Measurements from ENCODE around the gene NHLRC3. TPM values are rescaled to one million over a fixed set of nuclear protein-coding genes. Genes with fewer than 3 reads are reported as not detected.

Gene NHLRC3
- total RNA-seq, 2 experiments from 2014 or later: 28.6 to 35.4 TPM

DNA sequence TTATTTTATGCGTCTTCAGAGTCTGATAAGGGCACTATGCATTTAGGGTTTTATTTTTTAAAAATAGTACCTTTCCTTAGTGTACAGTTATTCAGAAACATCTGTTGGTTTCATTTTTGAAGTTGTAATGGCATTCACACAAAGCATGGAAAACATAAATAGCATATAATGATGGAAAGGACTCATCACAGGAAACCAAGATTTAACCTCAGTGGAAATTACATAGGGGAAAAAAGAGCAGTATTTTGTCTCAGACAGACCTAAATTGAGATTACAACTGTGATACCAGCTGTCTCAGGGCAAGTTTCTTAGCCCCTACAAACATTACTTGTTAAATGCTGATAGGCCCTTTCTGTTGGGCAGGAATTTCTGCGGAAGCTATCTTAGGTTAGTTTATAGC lies 57.2 kb downstream of the NHLRC3 start:
- H3K27ac ChIP-seq (ENCODE audit: low read depth, low read length, poor library complexity, severe bottlenecking): no peak overlapping the region
- POLR2A ChIA-PET: interaction anchor here (2.3 kb wide), 1 partner anchor 8 kb away, joined by 7 read pairs; no protein-coding TSS in a partner anchor
- BruUV-seq (replicated peaks): no TSS peak
- TF ChIP-seq CTCF (conservative IDR thresholded peaks at IDR 0.05; ENCODE audit: low read length): no peak
- TF ChIP-seq EZH2phosphoT487 (IDR thresholded peaks at IDR 0.05; ENCODE audit: borderline replicate concordance, low read depth, low read length): no peak
- H4K20me1 ChIP-seq (ENCODE audit: insufficient read depth, low read length): no peaks in the 10 kb centered on the region
- H3K4me3 ChIP-seq (ENCODE audit: low read depth, low read length, poor library complexity, severe bottlenecking): no peak overlapping the region
- intact Hi-C loops (cut with micrococcal nuclease; ENCODE audit: unreplicated experiment): no loop called here
- no peak overlapping the region for H3K4me2 ChIP-seq (ENCODE audit: low read length)
- no peaks in the 10 kb centered on the region for H3K79me2 ChIP-seq (ENCODE audit: insufficient read depth, low read depth, low read length)
- no peaks in the 10 kb centered on the region for H3K9me3 ChIP-seq (ENCODE audit: low read length)
- H2AFZ ChIP-seq (ENCODE audit: low read length): no peak overlapping the region
- H3K36me3 ChIP-seq (ENCODE audit: insufficient read depth, low read length): no peaks in the 10 kb centered on the region
- CTCF ChIA-PET (ENCODE audit: unreplicated experiment): no interaction called here
- H3K4me1 ChIP-seq (ENCODE audit: insufficient read depth, low read length, poor library complexity, severe bottlenecking): no peaks in the 10 kb centered on the region
- DNase-seq (ENCODE audit: low spot score): no peak
- no peaks in the 10 kb centered on the region for H3K9me2 ChIP-seq (ENCODE audit: insufficient read depth, low read length)

DNA sequence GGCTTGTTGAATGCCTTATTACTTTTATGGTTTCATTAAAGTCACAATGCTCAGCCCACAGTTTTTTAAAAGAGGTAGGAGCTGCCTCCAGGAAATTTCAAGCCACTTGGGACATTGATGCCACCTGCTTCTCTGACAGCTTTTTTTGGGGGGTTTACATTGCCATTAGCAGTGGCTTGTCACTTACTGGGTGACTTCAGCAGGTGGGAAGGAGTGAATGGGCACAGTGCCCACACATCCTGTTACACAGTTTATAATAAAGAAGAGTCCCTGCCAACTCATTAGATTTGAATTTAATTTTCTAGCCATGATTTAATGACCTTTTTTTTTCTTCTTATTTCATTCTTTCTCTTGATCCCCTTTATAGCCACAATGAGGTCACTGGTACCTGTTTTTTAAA lies 61.0 kb downstream of the NHLRC3 start:
- DNase-seq (ENCODE audit: low spot score): no peak
- H3K4me2 ChIP-seq (ENCODE audit: low read length): no peak overlapping the region
- no peaks in the 10 kb centered on the region for H3K36me3 ChIP-seq (ENCODE audit: insufficient read depth, low read length)
- no peaks in the 10 kb centered on the region for H3K79me2 ChIP-seq (ENCODE audit: insufficient read depth, low read depth, low read length)
- H3K9me3 ChIP-seq (ENCODE audit: low read length): no peaks in the 10 kb centered on the region
- no peak overlapping the region for H3K4me3 ChIP-seq (ENCODE audit: low read depth, low read length, poor library complexity, severe bottlenecking)
- intact Hi-C loops (cut with micrococcal nuclease; ENCODE audit: unreplicated experiment): no loop called here
- POLR2A ChIA-PET: no interaction called here
- CTCF ChIA-PET (ENCODE audit: unreplicated experiment): no interaction called here
- BruUV-seq (replicated peaks): no TSS peak
- H3K27ac ChIP-seq (ENCODE audit: low read depth, low read length, poor library complexity, severe bottlenecking): no peak overlapping the region
- no peaks in the 10 kb centered on the region for H3K4me1 ChIP-seq (ENCODE audit: insufficient read depth, low read length, poor library complexity, severe bottlenecking)
- no peak overlapping the region for H2AFZ ChIP-seq (ENCODE audit: low read length)
- H4K20me1 ChIP-seq (ENCODE audit: insufficient read depth, low read length): no peaks in the 10 kb centered on the region
- TF ChIP-seq EZH2phosphoT487 (IDR thresholded peaks at IDR 0.05; ENCODE audit: borderline replicate concordance, low read depth, low read length): no peak
- TF ChIP-seq CTCF (conservative IDR thresholded peaks at IDR 0.05; ENCODE audit: low read length): no peak
- no peaks in the 10 kb centered on the region for H3K9me2 ChIP-seq (ENCODE audit: insufficient read depth, low read length)

Other genes starting within 250 kb of the NHLRC3 start
- gene STOML3, start 47.6 kb upstream of the NHLRC3 start, total RNA-seq (2014; rRNA removed; shearing (Covaris generic)): not detected in 2 replicates
- gene STOML3, start 47.6 kb upstream of the NHLRC3 start, total RNA-seq (2022): not detected in 2 replicates
- 35.3 and 43.3 TPM in 2 replicates for gene PROSER1, start 367 bp upstream of the NHLRC3 start, total RNA-seq (2014; rRNA removed; shearing (Covaris generic))
- 85.8 and 103 TPM in 2 replicates for gene PROSER1, start 367 bp upstream of the NHLRC3 start, total RNA-seq (2022)

Measured in OCI-LY7 (cell line).